ENCODE measurements around the gene PRKCB.

PRKCB gene

DNA sequence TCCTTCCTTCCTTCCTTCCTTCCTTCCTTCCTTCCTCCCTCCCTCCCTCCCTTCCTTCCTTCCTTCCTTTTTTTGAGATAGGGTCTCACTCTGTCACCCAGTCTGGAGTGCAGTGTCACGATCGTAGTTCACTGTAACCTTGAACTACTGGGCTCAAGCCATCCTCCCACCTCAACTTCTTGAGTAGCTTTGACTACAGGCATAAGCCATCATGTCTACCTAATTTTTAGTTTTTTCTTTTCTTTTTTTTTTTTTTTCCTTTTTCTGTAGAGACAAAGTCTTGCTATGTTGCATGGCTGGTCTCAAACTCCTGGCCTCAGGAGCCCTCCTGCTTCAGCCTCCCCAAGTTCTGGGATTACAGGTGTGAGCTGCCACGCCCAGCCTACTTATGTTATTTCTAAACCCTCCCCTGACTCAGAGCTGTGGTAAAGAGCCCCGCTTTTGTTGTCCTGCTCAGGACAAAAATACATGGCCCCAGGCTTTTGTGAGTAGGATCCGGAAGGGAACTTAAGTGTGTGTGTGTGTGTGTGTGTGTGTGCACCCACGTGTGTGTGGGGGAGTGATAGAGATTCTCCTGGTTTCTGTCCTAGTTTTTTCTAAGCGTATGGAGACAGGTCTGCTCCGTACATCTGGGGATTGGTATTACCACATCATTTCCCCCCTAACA is 67.1 kb downstream of the PRKCB start:
- H3K4me3 ChIP-seq (ENCODE audit: control insufficient read depth, low read depth, low read length): no peak overlapping the region
- no peak for DNase-seq (ENCODE audit: low read depth)
- TF ChIP-seq, protein P1, sequence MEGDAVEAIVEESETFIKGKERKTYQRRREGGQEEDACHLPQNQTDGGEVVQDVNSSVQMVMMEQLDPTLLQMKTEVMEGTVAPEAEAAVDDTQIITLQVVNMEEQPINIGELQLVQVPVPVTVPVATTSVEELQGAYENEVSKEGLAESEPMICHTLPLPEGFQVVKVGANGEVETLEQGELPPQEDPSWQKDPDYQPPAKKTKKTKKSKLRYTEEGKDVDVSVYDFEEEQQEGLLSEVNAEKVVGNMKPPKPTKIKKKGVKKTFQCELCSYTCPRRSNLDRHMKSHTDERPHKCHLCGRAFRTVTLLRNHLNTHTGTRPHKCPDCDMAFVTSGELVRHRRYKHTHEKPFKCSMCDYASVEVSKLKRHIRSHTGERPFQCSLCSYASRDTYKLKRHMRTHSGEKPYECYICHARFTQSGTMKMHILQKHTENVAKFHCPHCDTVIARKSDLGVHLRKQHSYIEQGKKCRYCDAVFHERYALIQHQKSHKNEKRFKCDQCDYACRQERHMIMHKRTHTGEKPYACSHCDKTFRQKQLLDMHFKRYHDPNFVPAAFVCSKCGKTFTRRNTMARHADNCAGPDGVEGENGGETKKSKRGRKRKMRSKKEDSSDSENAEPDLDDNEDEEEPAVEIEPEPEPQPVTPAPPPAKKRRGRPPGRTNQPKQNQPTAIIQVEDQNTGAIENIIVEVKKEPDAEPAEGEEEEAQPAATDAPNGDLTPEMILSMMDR (IDR thresholded peaks at IDR 0.05; ENCODE audit: control insufficient read depth, insufficient read depth, low read depth, low read length, missing control alignments): no peak

DNA sequence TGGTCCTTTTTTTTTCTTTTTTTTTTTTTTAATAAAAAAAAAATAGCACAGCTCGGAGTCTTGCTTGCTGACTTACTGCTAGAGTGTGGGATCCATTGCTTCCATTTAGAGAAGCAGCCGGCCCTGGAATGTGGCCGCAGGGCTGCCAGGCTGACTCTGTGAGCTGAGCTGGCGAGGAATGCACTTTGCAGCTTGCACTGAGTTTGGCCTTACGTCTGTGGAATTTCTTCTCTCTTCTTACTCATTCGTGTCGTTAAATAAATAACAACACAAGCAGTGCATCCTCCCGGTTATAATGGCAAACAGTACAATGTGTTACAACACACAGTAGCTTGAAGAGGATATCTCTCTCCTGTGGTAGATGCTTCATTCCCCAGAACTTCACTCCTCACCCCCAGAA is 69.2 kb downstream of the PRKCB start:
- TF ChIP-seq, protein P1 (IDR thresholded peaks at IDR 0.05; ENCODE audit: control insufficient read depth, insufficient read depth, low read depth, low read length, missing control alignments): no peak

DNA sequence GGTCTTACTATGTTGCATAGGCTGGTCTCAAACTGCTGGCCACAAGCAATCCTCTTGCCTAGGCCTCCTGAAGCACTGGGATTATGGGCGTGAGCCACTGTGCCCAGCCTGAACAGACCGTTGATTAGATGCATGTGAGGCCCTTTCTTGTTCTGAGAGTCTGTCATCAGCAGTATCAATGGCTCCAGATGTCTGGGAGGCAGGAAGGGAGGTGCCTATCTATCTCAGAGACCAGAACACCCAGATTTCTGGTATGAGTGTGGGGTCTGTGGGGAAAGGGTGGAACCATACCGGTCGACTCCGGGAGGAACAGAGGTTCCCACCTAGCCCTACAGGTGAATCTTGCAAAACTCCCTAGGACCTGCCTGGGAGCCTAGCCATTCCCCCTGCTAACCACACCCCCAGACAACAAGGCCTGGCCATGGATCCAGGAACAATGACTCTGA is 71.7 kb downstream of the PRKCB start:
- DNase-seq (ENCODE audit: low read depth): no peak
- TF ChIP-seq, protein P1 (IDR thresholded peaks at IDR 0.05; ENCODE audit: control insufficient read depth, insufficient read depth, low read depth, low read length, missing control alignments): no peak
- H3K4me3 ChIP-seq (ENCODE audit: control insufficient read depth, low read depth, low read length): no peak overlapping the region

More for the DNA sequence above, 69.2 kb downstream of the PRKCB start:
- no peak overlapping the region for H3K4me3 ChIP-seq (ENCODE audit: control insufficient read depth, low read depth, low read length)
- peak; percentile 8 for DNase-seq (ENCODE audit: low read depth)

DNA sequence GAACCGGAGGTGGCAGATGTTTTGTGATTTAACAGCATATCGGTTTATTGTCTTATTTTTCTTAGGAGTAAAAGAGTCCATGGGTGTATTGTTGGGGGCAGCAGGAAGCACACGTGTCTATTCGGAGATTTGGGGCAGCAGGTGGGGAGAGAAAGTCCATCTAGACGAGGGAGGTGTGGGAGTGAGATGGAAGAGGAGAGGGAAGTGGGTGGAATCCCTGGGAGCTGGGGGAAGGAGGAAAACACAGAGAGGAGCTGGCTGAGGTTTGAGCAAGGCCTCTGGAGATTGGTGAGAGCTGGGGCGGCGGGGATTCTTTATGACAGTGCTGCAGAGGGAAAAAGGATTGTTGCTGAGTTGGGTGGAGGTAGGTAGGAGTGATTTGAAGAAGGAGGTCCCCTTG is 72.1 kb downstream of the PRKCB start:
- TF ChIP-seq, protein P1 (IDR thresholded peaks at IDR 0.05; ENCODE audit: control insufficient read depth, insufficient read depth, low read depth, low read length, missing control alignments): no peak
- no peak for DNase-seq (ENCODE audit: low read depth)
- no peak overlapping the region for H3K4me3 ChIP-seq (ENCODE audit: control insufficient read depth, low read depth, low read length)

DNA sequence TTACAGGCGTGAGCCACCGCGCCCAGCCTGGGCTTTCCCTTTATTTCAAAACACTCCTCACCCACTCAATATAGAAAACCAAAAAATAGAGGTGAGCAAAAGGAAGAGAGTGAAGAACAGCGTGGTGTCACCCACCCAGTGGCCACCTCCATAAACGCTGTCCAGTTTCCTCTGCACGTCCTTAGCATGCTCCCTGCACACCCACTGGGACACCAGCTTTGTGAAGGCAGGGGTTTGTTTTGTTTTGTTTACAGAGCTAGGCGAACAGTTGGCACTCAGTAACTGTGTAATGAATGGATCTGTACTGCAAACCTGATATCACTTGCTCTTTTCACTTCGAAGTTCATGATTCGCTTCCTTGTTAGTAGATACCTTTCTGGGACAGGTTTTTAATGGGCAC is 73.0 kb downstream of the PRKCB start:
- TF ChIP-seq, protein P1 (IDR thresholded peaks at IDR 0.05; ENCODE audit: control insufficient read depth, insufficient read depth, low read depth, low read length, missing control alignments): no peak

DNA sequence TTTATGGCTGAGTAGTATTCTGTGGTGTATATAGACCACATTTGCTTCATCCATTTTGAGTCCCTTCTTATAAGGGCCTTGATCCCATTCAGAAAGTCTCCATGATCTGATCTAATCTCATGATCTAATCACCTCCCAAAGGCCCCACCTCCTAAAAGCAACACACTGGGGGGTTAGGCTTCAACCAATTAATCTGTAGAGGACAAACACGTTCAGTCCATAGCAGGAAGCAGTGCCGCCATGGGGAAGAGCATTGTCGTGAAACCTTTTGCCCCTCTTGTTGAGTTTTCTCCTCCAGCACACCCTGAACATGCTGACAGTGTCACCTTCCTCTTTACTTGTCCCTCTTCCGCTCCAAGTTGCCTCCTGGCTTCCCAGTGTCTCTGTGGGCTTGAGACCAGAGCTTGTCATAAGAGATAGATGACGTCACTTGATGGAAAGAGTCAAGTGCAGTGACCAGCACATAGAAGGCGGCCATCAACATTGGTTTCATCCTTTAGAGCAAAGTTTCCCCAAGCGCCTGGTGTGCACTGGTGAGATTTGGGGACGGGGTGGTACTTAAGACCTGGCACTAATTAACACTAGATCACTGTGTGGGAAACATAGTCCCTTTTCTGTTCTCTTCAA is 74.1 kb downstream of the PRKCB start:
- no peak for DNase-seq (ENCODE audit: low read depth)
- no peak overlapping the region for H3K4me3 ChIP-seq (ENCODE audit: control insufficient read depth, low read depth, low read length)
- TF ChIP-seq, protein P1 (IDR thresholded peaks at IDR 0.05; ENCODE audit: control insufficient read depth, insufficient read depth, low read depth, low read length, missing control alignments): no peak

More for the DNA sequence above, 73.0 kb downstream of the PRKCB start:
- no peak for DNase-seq (ENCODE audit: low read depth)
- no peak overlapping the region for H3K4me3 ChIP-seq (ENCODE audit: control insufficient read depth, low read depth, low read length)
